ENCODE results near the gene CAST.
"Not testable (repeated sequence)": the region's sequence is repeated elsewhere in the genome, so short reads cannot be mapped to it uniquely, and the experiment has no call there.

Gene CAST, protein sequence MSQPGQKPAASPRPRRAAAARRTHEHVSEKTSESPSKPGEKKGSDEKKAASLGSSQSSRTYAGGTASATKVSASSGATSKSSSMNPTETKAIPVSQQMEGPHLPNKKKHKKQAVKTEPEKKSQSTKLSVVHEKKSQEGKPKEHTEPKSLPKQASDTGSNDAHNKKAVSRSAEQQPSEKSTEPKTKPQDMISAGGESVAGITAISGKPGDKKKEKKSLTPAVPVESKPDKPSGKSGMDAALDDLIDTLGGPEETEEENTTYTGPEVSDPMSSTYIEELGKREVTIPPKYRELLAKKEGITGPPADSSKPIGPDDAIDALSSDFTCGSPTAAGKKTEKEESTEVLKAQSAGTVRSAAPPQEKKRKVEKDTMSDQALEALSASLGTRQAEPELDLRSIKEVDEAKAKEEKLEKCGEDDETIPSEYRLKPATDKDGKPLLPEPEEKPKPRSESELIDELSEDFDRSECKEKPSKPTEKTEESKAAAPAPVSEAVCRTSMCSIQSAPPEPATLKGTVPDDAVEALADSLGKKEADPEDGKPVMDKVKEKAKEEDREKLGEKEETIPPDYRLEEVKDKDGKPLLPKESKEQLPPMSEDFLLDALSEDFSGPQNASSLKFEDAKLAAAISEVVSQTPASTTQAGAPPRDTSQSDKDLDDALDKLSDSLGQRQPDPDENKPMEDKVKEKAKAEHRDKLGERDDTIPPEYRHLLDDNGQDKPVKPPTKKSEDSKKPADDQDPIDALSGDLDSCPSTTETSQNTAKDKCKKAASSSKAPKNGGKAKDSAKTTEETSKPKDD

DNA sequence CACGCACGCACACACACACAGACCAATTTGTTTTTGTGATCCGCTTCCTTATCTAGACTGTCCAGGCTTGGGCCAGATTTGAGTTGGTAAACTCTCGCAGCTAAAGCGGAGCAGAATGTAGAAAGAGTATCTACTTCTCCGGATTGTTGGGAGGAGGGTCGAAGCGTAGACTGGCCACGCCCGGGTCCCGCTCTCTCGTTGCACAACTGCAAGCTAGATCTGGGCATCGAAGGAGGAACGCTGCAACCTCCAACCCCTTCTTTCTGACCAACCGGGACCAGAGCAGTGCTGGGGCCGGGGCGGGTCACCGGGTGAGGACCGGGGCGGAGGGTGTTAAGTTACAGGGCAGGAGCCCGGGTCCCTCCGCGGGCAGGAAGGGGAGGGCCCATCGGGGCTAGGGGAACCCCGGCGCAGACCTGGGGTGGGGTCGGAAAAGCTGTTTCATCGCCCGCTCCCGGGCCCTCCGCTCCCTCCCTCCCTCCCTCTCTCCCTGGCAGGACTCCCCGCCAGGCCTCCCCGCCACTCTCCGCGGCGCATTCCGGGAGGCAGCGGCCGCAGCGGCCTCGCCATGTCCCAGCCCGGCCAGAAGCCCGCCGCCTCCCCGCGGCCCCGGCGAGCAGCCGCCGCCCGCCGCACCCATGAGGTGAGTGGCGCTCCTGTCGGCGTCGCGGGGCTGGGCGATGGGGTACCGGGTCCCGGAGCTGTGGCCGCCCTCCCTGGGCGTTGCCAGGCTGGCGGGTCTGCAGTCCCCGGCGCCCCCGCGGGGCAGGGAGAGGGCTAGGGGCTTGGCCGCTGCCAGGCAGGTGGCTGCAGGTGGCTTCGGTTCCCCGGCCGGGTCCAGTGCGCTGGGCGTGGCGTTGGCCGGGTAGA, at the start of gene CAST:
Gene CAST (plus strand): TSS at position 522 of the 870 bp plus-strand sequence. CDS start 47 bp downstream, at position 569.
- DNase-seq (ENCODE audit: low spot score) = peak; percentile 69

DNA sequence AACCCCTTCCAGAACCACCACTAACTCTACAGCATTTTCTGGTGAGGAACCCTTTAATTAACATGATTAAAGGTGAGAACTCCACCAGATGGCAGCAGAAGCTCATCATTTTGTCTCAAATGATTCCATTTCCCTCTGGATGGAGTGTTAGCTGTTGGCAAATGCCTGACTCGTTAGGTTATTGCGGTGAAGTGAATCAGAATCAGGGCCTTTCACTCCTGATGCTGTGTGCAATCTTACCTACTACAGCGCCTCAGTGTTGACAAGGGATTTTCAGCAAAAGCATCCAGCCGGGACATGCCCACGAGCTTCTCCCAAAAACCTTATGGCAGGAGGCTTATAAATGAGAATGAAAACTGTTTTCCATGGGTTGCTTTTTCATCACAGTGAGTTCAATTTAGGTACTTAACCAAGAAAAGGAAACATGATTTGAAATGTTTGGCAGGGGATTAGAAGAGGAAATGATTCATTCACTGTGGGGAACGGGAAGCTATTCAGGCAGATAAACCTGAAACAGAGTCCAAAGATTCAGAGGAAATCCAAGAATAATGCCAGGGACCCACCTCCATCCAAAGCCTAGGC, 48.0 kb upstream of the CAST start:
- DNase-seq (ENCODE audit: low spot score) = peak; percentile 93

DNA sequence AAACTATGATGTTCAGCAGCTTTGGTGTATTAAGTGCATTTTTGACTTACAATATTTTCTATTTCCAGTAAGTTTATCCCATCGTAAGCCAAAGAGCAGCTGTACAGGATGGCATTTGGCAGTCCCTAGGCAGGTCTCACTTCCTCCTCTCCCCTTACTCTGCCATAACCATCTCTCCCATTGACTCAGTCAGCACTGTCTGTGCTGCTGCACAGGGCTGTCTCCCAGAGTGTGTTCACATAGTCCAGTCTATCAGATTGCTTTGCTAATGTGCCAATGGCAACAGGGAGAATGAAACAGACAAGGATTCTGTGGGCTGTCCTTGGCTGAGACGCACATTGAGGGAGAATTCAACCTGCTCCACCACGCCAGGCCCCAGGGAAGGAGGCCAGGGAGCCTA, 47.0 kb upstream of the CAST start:
- no peak for DNase-seq (ENCODE audit: low spot score)

DNA sequence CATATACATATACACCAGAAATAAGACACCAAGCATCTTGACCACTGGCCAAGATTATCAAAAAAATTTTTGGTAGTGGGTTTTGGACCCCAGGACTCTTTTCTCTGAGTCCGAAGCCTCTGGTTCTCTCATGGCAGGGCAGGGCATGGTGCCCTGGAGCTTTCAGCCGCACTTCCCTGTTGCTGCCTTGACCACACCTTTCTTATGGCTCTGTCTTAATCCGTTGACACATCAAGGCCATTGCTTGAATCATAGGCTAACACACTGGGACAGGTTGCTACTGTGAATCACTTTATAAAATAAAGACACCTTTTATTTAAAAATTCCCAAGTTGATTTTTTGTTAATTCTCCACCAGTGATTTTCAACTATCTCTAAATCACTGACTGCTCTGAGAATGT, 45.4 kb upstream of the CAST start:
- no peak for DNase-seq (ENCODE audit: low spot score)

DNA sequence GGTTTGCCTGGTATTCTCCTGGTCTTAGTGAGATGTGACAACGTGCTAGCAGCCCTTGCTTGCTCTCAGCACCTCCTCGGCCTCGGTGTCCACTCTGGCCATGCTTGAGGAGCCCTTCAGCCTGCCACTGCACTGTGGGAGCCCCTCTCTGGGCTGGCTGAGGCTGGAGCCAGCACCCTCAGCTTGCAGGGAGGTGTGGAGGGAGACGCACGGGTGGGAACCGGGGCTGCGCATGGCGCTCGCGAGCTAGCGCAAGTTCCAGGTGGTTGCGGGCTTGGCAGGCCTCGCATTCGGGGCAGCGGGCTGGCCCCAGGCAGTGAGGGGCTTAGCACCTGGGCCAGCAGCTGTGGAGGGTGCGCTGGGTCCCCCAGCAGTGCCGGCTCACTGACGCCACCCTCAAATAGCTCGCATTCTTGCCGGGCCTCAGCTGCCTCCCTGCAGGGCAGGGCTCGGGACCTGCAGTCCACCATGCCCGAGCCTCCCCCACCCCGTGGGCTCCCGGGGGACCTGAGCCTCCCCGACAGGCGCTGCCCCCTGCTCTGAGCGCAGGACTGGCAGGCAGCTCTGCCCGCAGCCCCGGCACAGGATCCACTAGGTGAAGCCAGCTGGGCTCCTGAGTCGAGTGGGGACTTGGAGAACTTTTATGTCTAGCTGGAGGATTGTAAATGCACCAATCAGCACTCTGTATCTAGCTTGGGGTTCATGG, 43.7 kb upstream of the CAST start:
- DNase-seq (ENCODE audit: low spot score) = not testable (repeated sequence)

DNA sequence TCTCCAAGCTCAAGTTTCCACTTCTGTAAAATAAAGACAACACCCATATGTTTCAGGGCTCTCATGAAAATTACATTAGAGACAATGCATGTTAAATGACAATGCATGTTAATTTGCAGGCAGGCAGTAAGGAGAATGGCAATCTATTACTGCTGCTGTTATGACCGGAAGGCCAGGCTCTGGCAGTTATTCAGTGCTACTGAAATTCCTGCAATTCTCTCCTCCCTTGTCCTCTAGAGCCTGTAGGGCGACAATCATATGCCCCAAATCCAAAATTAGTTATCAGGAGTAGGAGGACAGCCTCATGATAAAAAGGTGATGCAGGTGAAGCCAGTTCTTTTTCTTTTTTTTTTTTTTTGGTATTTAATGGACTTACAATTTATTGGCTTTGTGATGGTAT, 42.2 kb upstream of the CAST start:
- DNase-seq (ENCODE audit: low spot score) = no peak

DNA sequence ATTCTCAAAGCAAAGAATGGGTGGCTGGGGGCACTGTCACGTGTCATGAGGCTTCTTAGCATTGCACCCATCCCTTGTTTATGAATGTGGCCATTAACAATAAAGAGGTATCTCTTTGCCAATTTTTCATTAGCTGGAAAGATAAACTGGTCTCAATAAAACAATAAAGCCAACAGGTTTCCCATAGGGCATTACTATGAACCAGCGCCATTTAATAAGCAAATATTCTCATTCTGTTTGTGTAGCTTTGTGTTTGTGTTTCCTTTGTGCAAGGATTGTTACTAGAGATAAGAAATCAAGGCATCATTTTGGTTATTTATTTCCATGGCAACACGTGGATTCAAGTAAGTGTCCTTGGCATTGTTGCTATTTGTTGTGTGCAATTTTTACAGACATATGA, 37.6 kb upstream of the CAST start:
- DNase-seq (ENCODE audit: low spot score) = no peak

DNA sequence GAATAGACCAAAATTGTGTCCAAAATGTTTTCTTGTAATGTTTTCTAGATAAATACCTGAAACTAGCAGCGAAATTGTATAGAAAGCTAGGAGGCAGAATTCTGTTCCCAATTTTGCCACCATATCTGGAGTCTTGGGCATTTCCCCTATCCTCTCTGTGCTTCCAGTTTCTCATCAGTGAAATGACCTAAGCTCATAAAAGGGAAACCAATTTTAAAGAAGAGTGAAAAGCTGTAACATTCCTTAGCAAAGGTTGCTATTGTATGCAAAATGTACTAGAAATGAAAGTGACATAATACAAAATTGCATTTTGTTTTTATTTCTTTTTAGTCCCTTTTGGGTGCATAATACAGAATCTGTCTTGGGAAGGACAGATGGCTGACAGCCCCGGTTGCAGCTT, 36.8 kb upstream of the CAST start:
- DNase-seq (ENCODE audit: low spot score) = no peak

DNA sequence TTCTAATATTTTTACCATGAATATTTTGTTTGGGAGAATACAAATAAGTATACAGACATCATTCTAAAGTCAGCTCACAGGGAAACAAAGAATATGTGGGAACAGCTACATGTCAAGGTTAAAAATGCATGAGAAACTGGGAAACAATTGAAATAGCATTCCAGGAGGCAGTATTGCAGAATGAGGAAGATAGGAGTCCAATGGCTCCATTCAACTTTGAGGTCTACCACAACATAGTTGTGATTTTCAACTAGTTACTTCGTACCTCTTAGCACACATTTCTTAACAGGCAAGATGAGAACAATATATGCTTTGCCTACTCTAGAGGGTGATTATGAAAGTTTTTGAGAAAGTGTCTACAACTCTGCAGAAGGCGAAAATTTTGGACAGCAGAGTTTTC, 35.2 kb upstream of the CAST start:
- no peak for DNase-seq (ENCODE audit: low spot score)

DNA sequence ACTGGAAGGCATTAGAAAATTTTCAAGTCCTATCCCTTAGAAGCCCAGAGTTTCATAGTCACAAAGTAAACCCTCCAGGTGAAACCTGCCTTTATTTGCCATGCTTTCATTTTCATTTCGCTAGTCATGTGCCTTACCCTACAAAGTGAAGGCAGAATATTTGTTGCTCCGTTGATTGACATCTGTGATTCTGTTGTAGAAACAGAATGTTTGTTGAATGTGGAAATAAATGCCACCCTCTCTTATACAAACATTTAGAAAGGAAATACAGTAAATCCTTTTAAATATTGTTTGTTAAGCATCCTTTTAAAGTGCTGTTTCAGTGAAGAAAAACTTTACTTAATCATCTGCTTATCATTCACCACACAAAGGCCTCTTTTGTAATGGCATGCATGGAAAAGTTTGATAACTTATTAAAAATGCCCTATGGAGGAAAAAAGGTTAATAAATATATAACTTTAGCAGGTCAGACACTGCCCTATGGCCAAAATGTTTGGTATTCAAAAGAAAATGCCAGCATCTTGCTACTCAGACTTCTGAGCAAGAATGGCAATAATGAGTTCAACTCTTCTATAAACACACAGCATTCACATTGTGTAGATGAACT, 34.3 kb upstream of the CAST start:
- no peak for DNase-seq (ENCODE audit: low spot score)

DNA sequence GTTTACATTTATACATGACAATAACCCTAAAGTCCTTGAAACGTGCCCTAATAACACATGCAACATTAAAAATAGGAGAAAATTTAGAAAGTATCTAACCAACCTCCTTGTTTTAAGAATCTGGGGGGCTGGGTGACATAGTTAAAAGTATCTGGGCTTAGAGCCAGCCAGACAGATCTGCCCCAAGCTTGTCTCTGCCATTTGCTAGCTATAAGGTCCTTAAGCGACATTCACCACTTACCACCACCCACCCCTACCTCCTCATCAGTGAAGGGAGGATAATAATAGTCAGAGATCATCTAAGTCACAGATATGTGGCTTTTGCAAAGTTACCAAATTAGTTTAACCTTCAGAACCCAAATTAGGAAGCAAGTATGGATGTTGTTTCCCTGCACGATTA, 33.8 kb upstream of the CAST start:
- no peak for DNase-seq (ENCODE audit: low spot score)

DNA sequence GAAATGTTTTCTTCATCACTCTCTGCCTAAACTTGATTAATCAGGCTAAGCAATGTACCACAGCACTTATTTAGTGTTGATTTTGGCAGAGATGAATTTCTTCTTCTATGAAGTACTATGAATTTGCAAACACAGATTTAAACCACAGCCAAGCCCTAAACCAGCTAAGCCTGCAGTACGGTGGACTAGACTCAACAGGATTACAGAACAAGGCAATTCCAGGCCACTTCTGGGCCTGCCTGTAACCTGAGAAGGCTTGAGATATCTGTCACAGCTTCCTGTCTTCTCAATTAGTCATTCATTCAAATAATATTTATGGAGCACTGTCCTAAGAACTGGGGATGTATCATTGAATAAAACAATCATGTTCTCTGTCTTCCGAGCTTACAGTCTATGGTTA, 32.4 kb upstream of the CAST start:
- DNase-seq (ENCODE audit: low spot score) = no peak

DNA sequence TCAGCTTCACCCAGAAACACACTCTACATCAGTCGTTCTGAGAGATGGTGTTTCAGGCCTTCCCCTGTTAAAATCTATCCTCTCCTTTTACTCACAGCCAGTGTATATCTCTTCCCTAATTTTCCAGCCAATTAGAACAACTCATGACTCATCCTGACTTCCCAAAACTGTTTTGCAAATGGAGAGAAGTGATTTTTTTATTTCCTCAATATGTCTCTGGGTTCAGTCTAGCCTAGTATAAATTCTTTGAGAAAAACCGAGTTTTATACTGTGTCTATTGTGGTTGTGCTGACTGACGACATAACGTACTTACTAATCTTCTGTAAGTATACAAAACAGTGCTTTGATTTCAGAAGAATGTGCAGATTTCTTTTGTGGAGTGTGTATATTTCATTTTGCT, 28.4 kb upstream of the CAST start:
- no peak for DNase-seq (ENCODE audit: low spot score)

DNA sequence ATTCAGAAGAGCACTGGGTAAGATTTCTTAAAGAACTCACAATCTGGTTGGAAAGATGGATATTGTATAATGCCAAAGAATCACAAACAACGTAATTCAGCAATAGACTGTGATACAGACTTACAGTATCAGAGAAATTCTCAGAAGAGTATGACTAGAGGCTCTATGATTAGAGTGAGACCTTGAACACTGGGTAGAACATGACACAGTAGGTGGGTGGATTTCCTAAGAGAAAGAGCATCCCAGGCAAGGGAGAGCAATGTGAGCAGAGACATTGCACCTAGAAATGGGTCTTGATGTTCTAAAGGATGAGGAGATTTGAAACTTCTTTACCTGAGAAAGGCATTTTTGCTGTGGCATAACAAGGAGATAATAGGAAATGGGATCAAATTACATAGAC, 27.3 kb upstream of the CAST start:
- DNase-seq (ENCODE audit: low spot score) = no peak

DNA sequence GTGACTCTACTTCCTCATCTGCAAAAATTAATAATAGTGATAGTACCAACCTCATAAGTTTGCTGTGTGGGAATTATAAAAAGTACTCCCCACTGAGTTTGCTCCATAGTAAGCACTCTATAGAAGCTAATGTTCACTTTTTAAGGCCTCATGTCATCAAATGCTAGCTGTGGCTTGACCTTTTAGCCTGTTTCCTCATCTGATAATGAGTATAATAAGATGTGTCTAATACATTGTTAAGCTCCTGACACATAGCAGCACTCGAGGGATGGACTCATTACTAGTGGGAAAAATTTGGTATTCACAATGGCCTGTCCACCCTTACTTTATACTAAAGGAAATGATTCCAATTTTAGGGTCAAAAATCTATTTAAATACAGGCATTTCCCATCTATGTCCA, 26.1 kb upstream of the CAST start:
- DNase-seq (ENCODE audit: low spot score) = no peak

DNA sequence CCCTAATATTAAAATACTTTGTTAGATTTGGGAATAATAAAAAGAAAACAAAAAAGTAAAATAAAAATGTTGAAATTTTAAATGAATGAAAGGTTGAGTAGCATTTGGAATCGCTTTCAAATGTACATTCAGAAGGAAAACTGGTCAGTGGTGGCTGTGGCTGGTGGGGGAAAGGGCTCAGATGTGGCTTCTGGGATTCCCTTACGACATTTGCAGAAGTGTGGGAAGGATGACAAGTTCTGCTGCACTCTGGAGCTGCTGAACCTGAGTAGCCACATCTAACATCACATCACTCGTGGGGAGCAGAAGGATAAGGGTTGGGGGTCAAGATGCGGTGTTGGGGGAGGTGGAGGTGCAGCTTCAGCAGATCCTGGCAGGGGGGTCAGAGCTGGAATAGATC, 25.6 kb upstream of the CAST start:
- no peak for DNase-seq (ENCODE audit: low spot score)

DNA sequence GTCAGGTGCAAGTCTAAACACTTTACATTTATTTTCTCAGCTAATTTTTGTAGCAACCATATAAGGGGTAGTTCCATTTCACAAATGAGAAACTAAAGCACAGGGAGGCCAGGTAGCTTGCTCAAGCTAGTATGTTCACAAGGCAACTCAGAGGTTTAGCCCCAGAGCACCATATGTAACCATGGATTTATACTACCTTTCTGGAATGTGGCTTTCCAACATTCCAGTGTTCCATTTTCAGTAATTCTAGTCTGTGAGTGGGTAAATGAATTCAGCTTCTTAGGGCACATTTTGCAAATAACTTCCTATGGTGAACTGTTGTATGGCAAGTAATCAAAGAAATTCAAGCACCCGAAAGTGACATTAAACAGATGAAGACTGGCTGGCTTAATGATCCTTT, 25.0 kb upstream of the CAST start:
- DNase-seq (ENCODE audit: low spot score) = no peak

DNA sequence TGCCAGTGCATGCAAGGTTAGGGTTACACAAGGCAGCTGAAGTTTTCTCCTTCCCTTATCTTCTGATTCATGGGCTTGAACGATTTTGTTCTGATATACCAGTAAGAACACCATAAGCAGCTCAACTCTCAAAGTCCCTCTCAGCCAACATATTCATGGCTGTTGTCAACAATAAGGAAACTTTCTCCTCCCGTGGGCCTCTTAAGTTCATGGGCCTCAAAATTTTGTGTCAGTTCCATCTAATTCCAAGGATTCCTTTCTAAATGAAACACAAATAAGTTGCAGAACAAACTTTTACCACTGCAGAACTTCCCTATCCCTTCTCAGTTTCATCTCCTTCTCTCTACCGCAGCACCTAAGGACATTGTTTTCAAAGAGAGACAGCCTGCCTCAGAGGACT, 23.6 kb upstream of the CAST start:
- DNase-seq (ENCODE audit: low spot score) = no peak

DNA sequence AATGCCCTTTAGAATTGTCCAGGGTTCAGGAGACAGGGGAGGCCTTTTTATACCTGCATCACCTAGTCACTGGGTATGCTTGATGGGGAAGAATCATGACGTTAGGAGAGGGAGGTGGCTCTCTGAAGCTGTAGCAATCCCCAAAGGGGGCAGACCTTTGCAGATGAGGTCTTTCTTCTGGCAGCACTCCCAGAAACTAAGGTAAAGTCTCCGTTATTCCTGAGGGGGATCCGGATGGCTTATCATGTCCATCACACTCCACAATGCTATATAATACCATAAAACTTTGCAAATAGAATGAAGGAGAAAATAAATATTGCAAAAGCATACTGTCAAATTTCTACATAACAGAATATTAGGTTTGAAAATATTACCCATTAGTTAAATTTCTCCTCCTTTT, 21.5 kb upstream of the CAST start:
- no peak for DNase-seq (ENCODE audit: low spot score)

DNA sequence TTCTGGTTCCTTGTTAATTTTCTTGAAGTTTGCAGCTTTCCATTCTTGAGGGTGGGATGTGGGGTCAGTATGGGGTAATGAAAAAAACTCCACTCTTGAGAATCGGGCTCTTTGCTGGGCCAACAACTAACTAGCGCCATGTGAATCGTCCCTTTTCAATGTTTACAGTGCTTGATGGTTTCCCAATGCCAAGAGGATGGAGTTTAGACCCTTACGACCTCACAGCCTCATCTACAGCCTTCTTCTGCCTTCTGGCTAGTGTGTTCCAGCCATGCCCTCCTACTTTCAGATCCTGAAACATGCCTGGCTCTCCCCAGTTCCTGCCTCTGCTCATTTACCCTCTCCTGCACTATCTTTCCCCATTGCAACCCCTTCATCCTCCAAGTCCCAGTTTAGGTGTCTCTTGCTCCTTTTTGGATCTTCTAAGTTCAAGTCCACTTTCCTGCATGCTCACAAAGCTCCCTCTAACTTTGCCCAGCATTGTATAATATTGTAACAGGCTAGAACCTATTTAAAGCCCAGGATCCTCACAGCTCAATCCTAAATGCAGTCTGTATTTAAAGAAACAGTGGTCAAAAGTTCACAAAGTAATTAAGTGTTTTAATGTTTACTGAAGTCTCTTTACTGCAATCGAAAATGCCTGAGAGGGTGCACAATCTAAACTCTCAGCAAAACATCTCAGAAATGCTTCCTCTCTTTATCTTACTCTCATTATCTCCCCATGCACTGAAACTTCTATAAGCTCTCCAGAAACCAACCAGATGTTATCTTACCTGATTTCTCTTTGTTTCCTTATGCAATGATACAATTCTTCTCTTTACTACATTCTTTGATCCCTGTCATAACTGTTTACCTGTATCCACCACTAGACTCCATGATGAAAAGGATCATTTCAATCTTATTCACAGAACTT, 20.6 kb upstream of the CAST start:
- DNase-seq (ENCODE audit: low spot score) = no peak
